Regular cardiac myocyte (primary cell): ENCODE data around the gene SHPK. TPM values are rescaled to one million over a fixed set of nuclear protein-coding genes. Genes with fewer than 3 reads are reported as not detected.

Source experiments
- total RNA-seq: library from RNA; depleted of rRNA; stranded (reverse); fragments of >200 nt; gene quantifications from 2 replicates; pipeline ENCODE4 v1.2.3, GENCODE V29; 2014

SHPK gene
- total RNA-seq, result 11.7 and 13.0 TPM in 2 replicates

GRCh38 chr17:3636154-3636907, at the start of gene SHPK, which contains the start of gene CTNS:
TSS of gene SHPK (minus strand) at chr17:3636250. CDS start at chr17:3636219, 31 bp downstream.
TSS of gene CTNS (plus strand) at chr17:3636760. CDS start at chr17:3640207, 3,447 bp downstream.

GRCh38 chr17:3668279-3669084, 32.4 kb upstream of the SHPK start, which contains the start of the genes EMC6 and TAX1BP3:
TSS of gene EMC6 (plus strand) at chr17:3668812. CDS start at chr17:3669147, 335 bp downstream.
TSS of gene TAX1BP3 (minus strand) at chr17:3668578. CDS start at chr17:3668526, 52 bp downstream.

Other genes with a start within 250 kb of the SHPK start
- gene OR3A2, start 249.9 kb downstream of the SHPK start, total RNA-seq, result not detected in 2 replicates
- not detected in 2 replicates for gene OR1E1, start 237.8 kb downstream of the SHPK start, total RNA-seq
- gene OR3A3, start 224.9 kb downstream of the SHPK start, total RNA-seq, result not detected in 2 replicates
- gene OR1E2, start 202.4 kb downstream of the SHPK start, total RNA-seq, result not detected in 2 replicates
- 1.5 TPM in 1 of 2 replicates, not detected in the other for gene SPATA22, start 164.4 kb downstream of the SHPK start, total RNA-seq
- gene ASPA, start 160.3 kb downstream of the SHPK start, total RNA-seq, result 0.19 and 0.85 TPM in 2 replicates
- gene TRPV3, start 78.4 kb downstream of the SHPK start, total RNA-seq, result 0.77 and 2.0 TPM in 2 replicates
- 0.58 and 1.7 TPM in 2 replicates for gene TRPV1, start 26.8 kb downstream of the SHPK start, total RNA-seq
- 9.6 and 32.1 TPM in 2 replicates for gene CTNS, start 510 bp upstream of the SHPK start, total RNA-seq
- gene TAX1BP3, start 32.3 kb upstream of the SHPK start, total RNA-seq, result 136 and 214 TPM in 2 replicates
- 14.7 and 36.8 TPM in 2 replicates for gene EMC6, start 32.6 kb upstream of the SHPK start, total RNA-seq
- gene P2RX5, start 59.9 kb upstream of the SHPK start, total RNA-seq, result 2.7 and 3.4 TPM in 2 replicates
- gene HASPIN, start 87.7 kb upstream of the SHPK start, total RNA-seq, result 0.85 and 11.1 TPM in 2 replicates
- gene ITGAE, start 164.9 kb upstream of the SHPK start, total RNA-seq, result 13.2 and 19.0 TPM in 2 replicates
- gene NCBP3, start 210.0 kb upstream of the SHPK start, total RNA-seq, result 15.8 and 21.1 TPM in 2 replicates